ENCODE measurements around the gene SUCLG2.

SUCLG2 gene

DNA sequence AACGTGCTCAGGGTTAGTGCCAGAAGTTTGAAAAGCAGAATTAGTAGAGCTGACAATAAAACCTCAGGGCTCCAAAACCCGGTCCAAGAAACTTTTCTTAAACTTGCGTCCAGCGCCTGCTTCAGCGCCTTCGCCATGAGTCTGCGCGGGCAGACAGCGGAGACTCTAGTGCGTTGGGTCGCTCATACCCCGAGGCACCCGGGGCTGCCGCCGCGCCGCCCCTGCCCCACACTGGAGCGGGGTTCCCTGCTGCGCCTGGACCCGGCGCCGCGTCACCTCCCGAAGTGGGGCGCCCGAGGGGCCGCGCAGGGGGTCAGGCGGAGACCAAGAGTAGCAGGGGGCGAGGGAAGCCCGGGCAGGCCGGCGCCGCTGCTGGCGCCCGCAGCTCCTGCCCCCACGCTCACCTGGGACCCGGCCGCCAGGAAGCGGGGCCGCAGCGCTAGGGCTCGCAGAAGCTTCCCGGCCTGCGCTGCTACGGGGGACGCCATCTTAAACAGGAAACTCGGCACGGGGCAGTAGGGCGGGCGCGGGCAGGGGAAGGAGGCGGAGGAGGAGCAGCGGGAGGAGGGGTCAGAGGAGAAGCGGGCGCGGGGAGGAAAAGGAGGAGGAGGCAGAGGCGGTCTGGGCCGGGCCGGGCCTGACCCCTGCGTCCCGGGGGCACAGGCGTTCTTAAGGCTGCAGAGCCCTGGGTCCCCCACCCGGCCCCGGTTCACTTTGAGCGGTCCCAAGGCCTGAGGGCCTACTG is at the start of gene SUCLG2:
Gene SUCLG2 (minus strand): TSS at position 514 of the 745 bp plus-strand sequence. CDS start 26 bp downstream, at position 488.
- DNase-seq, result peak; percentile 87

DNA sequence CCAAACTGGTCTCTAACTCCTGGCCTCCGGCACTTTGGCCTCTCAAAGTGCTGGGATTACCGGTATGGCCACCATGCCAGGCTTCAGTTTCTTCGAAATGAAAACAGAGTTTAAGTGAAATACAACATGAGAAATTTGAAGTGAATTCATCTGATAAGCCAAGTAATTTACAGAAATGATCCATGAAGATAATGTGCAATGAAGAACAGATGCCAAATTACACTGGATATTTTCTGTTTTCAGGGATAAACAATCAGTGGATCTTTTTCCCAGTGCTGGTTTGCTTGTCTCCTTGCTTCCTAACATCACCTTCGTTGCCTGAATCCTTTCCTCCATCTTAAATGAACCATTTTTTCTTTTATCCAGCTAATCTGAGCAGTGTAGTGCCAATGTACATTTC is 46.2 kb upstream of the SUCLG2 start:
- no peak for DNase-seq

DNA sequence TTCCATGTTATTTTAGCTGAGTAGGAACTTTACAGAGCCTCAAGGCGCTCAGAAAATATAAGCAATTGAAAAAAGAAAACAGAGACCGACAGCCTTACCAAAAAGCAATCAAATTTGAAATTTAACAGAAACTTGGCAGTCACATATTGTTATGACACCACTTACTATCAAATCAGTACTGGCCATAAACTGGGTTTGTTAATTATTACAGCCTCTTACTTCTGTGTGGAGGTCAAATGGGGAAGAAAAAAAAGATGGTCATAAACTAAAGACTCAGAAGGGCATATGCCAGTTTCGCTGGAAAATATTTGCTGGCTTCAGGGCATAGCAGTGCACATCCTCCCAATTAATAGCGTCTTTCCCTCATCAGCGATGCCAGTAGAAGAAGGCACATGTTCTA is 45.5 kb upstream of the SUCLG2 start:
- no peak for DNase-seq

DNA sequence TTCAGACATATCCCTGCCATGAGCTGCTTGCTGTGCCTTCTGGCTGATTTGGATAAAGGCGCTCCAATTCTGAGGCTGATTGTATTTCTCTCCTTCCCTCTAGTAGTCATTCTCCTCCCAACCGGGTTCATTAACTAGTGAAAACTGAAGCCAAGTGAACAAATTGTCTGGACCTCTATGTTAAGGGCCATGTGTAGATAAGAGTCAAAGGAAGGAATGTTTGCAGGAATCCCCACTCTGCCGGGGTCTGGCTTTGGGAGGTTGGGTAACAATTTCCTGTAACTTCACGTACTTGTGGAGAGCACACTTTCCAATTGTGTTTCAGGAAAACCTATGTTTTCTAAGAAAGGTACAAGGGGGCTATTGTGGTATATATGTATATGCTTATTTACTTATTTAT is 38.2 kb upstream of the SUCLG2 start:
- no peak for DNase-seq

DNA sequence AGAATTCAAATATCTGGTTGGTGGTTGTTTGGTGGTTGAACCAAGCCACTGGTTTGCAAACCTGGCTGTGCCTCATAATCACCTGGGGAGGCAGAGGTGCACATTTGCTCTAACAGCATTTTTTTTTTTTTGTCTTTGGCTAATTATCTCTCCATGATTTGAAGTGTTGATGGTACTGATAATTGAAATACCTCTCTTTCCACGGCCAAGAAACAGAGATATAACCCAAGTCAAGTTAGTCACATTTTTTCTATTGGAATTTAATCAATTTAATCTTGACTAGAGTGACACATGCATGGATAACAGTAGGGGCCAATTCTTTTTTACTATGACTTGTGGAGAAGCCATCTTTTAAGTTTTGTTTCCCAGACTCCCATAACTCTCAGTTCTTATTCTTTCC is 37.5 kb upstream of the SUCLG2 start:
- no peak for DNase-seq

GRCh38 chr3:67691207-67691606 is 36.8 kb upstream of the SUCLG2 start:
- no peak for DNase-seq

DNA sequence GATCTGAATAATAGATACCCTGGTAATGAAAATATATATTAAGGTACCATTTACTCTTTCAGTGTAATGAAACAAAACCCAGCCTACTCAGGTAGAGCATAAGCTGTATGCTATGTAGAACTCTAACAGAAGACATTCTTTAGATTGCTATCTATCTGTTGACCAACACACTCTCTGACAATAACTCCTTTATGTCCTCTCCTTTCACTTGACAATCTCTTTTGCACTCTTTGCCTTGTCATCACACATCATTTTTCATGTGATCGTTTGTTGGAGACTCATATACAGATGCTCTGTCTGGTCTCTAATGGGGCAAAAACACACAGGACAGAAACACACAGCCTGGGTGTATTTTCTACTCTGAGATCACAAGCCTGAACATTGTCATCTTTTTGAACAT is 35.4 kb upstream of the SUCLG2 start:
- no peak for DNase-seq

DNA sequence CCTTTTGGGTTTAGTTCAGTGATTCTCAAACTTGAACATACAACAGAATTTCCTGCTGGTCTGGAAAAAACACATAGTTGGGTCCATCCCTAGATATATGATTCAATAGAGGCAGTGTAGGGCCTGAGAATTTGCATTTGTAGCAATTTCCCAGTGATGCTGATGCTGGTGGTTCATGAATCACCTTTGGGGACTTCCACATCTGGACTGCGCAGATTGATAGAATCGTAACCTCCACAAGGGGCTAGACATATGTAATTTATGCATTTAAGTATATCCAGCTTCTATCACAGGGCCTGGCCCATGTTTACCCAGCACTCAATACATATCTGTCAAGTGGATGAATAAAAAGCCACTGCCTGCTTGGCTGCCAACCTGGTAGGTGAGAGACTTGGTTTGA is 33.8 kb upstream of the SUCLG2 start:
- DNase-seq, result no peak

DNA sequence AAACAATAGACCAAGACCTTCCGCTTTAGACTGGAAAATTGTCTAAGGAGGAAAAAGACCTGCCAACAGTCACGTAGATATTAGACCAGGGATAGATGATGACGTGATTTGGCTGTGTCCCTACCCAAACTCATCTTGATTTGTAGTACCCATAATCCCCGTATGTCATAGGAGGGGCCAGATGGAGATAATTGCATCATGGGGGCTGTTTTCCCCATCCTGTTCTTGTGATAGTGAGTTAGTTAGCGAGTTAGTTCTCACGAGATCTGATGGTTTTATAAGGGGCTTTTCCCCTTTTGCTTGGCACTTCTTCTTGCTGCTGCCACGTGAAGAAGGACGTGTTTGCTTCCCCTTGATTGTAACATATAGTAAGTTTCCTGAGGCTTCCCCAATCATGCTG is 31.7 kb upstream of the SUCLG2 start:
- no peak for DNase-seq

GRCh38 chr3:67685499-67685898 is 31.1 kb upstream of the SUCLG2 start:
- no peak for DNase-seq

GRCh38 chr3:67684211-67684610 is 29.8 kb upstream of the SUCLG2 start:
- DNase-seq, result no peak

- DNase-seq, result no peak
Observed at GRCh38 chr3:67683522-67683921, 29.1 kb upstream of the SUCLG2 start.

GRCh38 chr3:67678665-67679064 is 24.3 kb upstream of the SUCLG2 start:
- DNase-seq, result no peak

DNA sequence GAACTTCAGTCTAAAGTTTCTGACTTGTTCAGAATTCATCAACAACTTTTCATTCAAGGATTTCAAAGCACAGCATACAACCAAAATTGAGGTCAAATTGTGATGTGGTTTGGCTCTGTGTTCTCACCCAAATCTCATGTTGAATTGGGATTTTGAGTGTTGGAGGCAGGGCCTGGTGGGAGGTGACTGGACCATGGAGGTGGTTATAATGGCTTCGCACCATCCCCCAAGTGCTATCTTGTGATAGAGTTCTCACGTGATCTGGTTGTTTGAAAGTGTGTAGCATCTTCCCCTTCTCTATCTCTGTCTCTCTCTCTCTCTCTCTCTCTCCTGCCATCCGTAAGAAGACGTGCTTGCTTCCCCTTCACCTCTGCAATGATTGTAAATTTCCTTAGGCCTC is 19.6 kb upstream of the SUCLG2 start:
- no peak for DNase-seq

DNA sequence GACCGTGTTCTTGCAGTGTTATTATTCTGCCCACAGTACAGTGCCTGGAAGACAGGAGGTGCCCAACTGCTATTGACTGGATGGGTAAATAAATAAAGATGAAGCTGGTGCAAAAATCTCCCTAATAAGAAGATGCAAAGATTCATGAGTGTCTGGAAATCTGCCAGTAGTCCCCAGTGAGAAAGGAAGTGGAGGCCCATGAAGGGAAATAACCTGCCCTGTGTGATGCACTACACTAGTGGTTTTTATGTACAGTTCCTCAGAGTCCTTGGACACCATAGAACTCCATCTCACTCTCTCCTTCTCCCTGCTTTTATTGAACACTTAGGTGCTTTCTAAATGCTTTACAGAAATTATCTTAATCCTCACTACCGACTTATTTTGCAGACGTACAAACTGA is 8.3 kb upstream of the SUCLG2 start:
- no peak for DNase-seq

DNA sequence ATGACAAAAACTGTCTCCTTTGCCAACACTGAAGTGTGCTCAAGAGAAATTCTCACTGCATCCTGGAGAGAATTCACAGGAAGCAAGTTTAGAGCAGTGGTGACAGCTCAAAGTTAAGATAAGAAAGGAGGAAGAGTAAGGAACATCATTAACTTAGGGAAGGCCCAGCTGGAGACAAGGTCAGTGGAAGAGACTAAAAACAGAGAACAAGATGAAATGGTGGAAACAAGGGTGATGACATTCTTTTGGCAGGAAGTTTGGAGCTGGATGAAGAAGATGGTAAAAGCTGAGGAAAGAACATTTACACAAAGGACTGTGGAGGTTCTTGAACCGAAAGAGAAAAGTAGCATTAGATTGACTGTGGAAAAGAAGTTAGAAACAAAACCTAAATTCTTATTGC is 6.7 kb upstream of the SUCLG2 start:
- peak; percentile 57 for DNase-seq

GRCh38 chr3:67657192-67657591 is 2.8 kb upstream of the SUCLG2 start:
- no peak for DNase-seq

GRCh38 chr3:67656614-67657013 is 2.2 kb upstream of the SUCLG2 start:
- DNase-seq, result no peak

DNA sequence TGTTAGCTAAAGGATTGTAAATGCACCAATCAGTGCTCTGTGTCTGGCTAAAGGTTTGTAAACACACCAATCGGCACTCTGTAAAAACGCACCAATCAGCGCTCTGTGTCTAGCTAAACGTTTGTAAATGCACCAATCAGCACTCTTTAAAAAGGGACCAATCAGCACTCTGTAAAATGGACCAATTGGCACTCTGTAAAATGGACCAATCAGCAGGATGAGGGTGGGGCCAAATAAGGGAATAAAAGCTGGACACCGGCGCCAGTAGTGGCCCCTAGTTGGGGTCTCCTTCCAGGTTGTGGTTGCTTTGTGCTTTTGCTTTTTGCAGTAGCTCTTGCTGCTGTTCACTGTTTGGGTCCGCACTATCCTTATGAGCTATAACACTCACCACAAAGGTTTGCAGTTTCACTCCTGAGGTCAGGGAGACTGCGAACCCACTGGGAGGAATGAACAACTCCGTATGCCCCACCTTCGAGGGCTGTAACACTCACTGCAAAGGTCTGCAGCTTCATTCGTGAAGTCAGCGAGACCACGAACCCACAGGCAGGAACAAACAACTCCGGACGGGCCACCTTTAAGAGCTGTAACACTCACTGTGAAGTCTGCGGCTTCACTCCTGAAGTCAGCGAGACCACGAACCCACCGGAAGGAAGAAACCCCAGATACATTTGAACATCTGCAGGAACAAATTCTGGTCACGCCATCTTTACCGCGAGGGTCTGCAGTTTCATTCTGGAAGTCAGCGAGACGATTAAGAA is 1.1 kb upstream of the SUCLG2 start:
- DNase-seq, result no peak

DNA sequence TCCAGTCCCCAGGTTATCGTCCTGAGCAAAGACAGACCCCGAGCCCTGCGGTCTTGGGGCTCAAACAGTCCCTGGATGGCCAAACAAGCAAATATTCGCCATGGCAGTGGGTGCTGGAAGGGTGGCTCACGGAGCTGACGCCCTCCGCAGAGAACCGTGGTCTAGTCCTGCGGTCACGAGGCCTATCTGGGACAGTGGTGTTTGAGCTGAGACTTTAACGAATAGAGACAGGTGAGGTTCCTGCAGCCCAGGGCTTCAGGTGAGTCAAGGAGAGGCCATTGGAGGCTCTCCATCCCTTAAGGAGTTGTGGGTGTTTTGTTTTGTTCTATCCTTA is 399 bp upstream of the SUCLG2 start:
- DNase-seq, result no peak

GRCh38 chr3:67653425-67654098 is 850 bp downstream of the SUCLG2 start:
- DNase-seq, result peak; percentile 20

- DNase-seq, result no peak
Observed at GRCh38 chr3:67650084-67650483, 4.3 kb downstream of the SUCLG2 start.

DNA sequence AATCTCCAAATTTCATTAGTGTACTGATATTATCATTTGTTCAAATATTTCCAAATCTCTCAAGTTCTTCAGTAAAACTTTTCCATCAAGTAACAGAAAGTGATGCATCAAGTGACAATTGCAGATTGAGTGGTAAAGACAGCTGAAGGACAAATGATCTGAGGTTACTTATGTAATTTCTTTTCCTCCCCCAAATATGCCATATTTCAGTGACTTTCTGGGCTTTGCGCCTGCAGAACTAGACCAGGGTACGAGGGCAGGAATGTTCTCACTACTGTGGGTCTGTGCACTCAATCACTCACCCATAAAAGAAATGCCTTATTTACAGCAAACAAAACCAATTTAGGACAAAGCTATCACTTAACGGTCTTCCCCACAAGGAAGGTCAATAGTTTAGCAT is 4.7 kb downstream of the SUCLG2 start:
- no peak for DNase-seq

DNA sequence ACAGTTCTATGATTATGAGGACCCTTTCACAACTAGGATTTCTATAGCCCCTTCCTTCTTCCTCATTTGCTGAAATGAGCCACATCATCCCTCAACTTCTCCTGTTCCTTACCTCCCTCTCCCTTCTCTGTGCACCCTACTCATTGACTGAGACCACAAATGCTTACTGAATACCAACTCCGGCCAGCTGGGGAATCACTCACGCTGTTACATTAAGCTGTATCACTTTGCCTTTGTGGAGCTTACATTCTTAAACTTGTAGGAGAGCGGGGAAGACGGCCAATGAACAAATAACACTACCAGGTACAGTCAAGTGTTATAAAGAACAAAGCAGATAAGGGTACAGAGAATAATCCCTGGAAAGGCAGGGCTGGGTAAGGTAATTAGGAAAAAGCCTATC is 5.7 kb downstream of the SUCLG2 start:
- DNase-seq, result peak; percentile 43
